ENCODE measurements around the gene EID2.

Gene EID2

DNA sequence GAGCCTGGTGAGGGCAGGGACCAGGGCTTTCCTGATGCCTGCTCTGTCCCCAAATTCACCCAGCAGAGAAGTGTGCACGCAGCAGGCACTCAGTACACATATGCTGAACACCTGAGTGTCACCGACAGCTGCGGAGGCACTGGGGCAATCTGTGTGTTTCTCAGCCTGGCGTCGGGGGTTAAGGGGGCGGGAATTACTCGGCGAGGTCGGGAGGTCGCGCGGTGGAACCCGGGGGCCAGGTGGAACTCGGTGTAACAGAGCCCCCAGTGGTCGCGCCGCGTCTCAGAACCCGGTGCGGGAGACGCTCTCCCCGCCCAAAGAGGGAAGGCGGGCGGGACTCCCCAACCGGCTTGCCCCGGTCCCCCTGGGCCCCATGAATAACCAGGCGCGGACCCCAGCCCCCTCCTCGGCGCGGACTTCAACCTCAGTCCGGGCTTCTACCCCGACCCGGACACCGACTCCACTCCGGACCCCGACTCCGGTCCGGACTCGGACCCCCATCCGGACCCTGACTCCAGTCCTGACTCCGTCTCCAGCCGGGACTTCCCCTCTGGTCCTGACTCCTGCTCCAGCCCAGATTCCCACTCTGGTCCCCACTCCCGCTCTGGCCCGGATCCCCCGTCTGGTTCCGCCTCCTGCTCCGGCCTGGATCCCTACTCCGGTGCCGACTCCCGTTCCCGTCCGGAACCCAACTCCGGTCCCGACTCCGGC is 25.0 kb downstream of the EID2 start, which contains the start of gene SELENOV:
SELENOV (plus strand) TSS at position 300 of the 711 bp plus-strand sequence; CDS start at position 374, 74 bp downstream.
- H3K27ac ChIP-seq (ENCODE audit: low read length): peak within 1 kb of the TSS; percentile 58

DNA sequence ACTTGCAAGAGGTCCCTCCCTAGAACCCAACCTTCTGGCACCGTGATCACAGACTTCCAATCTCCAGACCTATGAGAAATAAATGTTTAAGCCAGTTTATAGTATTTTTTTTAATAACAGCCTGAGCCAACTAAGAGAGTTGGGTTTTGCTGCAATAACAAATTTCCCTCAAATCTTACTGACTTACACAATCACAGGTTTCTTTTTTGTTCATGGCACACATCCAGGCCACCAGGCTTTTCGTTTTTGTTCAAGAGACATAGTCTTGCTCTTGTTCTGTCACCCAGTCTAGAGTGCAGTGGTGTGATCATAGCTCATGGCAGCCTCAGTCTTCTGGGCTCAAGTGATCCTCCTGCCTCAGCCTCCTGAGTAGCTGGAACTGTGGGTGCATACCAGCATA is 27.0 kb downstream of the EID2 start:
- Histone ChIP-seq H3K4me3 (ENCODE audit: low read length) (no peak overlapping the region), H3K27ac (ENCODE audit: low read length) (no peak overlapping the region), H3K9ac (ENCODE audit: low read depth, low read length) (no peak overlapping the region), H3K36me3 (ENCODE audit: insufficient read depth, low read depth, low read length) (no peaks in the 10 kb centered on the region), H3K27me3 (ENCODE audit: insufficient read depth, low read length) (peaks cover 63% of the 10 kb centered on the region), H3K4me1 (ENCODE audit: insufficient read depth, low read length) (no peaks in the 10 kb centered on the region), H3K9me3 (ENCODE audit: insufficient read depth, low read depth, low read length) (no peaks in the 10 kb centered on the region)

More for the DNA sequence above, 25.0 kb downstream of the EID2 start, which contains the start of gene SELENOV:
- H3K9ac ChIP-seq (ENCODE audit: low read depth, low read length): peak within 1 kb of the TSS; percentile 92
- H3K36me3 ChIP-seq (ENCODE audit: insufficient read depth, low read depth, low read length): no peaks in the 10 kb centered on the region
- no peaks in the 10 kb centered on the region for H3K9me3 ChIP-seq (ENCODE audit: insufficient read depth, low read depth, low read length)
- H3K4me3 ChIP-seq (ENCODE audit: low read length): peak within 1 kb of the TSS; percentile 98
- no peaks in the 10 kb centered on the region for H3K4me1 ChIP-seq (ENCODE audit: insufficient read depth, low read length)
- H3K27me3 ChIP-seq (ENCODE audit: insufficient read depth, low read length): peaks cover 48% of the 10 kb centered on the region

DNA sequence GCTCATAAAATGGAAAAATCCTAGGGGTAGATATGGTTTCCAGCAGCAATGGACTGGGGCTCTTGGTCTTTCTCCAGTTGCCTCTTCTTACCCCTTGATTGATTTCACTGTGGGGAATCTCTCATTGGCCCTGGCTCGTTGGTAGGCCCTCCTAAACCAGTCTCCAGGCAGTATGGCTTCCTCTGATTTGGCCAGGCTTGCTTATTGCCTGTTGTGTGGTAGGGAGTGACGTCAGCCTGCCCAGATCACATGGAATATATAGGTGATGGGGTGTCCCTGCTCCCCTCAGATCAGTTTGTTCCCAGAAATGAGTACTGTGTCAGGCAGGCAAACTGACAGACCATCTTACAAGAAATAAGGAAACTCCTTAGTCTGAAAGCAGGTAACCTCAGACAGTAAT is 30.7 kb downstream of the EID2 start:
- peaks cover 3% of the 10 kb centered on the region; the same call in 1 of the 2 replicates for H3K9me3 ChIP-seq (ENCODE audit: insufficient read depth, low read depth, low read length)
- no peak overlapping the region for H3K4me3 ChIP-seq (ENCODE audit: low read length)
- peaks cover 77% of the 10 kb centered on the region for H3K27me3 ChIP-seq (ENCODE audit: insufficient read depth, low read length)
- no peak overlapping the region for H3K27ac ChIP-seq (ENCODE audit: low read length)
- no peaks in the 10 kb centered on the region for H3K36me3 ChIP-seq (ENCODE audit: insufficient read depth, low read depth, low read length)
- no peaks in the 10 kb centered on the region; the same call in 1 of the 2 replicates for H3K4me1 ChIP-seq (ENCODE audit: insufficient read depth, low read length)
- H3K9ac ChIP-seq (ENCODE audit: low read depth, low read length): no peak overlapping the region

DNA sequence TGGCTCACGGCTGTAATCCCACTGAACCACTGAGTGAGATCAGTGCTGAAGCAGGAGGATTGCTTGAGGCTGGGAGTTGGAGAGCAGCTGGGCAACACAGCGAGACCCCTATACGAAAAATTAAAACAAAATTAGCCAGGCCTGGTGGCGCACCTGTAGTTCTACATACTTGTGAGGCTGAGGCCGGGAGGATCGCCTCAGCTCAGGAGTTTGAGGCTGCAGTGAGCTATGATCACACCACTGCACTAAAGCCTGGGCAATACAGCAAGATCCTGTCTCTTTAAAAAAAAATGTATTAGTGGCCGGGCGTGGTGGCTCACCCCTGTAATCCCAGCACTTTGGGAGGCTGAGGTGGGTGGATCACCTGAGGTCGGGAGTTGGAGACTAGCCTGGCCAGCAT is 31.3 kb downstream of the EID2 start:
- no peak overlapping the region for H3K4me3 ChIP-seq (ENCODE audit: low read length)
- H3K36me3 ChIP-seq (ENCODE audit: insufficient read depth, low read depth, low read length): no peaks in the 10 kb centered on the region
- peaks cover 77% of the 10 kb centered on the region for H3K27me3 ChIP-seq (ENCODE audit: insufficient read depth, low read length)
- no peaks in the 10 kb centered on the region; the same call in 1 of the 2 replicates for H3K4me1 ChIP-seq (ENCODE audit: insufficient read depth, low read length)
- peaks cover 3% of the 10 kb centered on the region; the same call in 1 of the 2 replicates for H3K9me3 ChIP-seq (ENCODE audit: insufficient read depth, low read depth, low read length)
- H3K27ac ChIP-seq (ENCODE audit: low read length): no peak overlapping the region
- H3K9ac ChIP-seq (ENCODE audit: low read depth, low read length): no peak overlapping the region

DNA sequence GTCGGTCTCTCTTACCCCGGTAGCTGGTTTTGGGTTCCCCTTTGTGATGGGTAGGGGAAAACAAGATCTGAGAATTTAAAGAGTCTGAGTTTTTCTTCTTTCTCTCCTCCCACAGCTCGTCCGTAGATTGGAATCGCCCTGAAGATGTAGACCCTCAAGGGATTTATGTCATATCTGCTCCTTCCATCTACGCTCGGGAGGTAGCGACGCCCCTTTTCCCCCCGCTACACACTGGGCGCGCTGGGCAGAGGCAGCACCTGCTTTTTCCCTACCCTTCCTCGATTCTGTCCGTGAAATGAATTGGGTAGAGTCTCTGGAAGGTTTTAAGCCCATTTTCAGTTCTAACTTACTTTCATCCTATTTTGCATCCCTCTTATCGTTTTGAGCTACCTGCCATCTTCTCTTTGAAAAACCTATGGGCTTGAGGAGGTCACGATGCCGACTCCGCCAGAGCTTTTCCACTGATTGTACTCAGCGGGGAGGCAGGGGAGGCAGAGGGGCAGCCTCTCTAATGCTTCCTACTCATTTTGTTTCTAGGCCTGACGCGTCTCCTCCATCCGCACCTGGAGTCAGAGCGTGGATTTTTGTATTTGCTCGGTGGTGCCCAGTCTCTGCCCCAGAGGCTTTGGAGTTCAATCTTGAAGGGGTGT is 32.1 kb downstream of the EID2 start:
- peak overlapping the region; percentile 65; the same call in 1 of the 2 replicates for H3K9ac ChIP-seq (ENCODE audit: low read depth, low read length)
- H3K27ac ChIP-seq (ENCODE audit: low read length): no peak overlapping the region
- H3K9me3 ChIP-seq (ENCODE audit: insufficient read depth, low read depth, low read length): peaks cover 3% of the 10 kb centered on the region; the same call in 1 of the 2 replicates
- H3K4me1 ChIP-seq (ENCODE audit: insufficient read depth, low read length): no peaks in the 10 kb centered on the region; the same call in 1 of the 2 replicates
- H3K36me3 ChIP-seq (ENCODE audit: insufficient read depth, low read depth, low read length): no peaks in the 10 kb centered on the region
- H3K27me3 ChIP-seq (ENCODE audit: insufficient read depth, low read length): peaks cover 77% of the 10 kb centered on the region
- peak overlapping the region; percentile 74 for H3K4me3 ChIP-seq (ENCODE audit: low read length)

DNA sequence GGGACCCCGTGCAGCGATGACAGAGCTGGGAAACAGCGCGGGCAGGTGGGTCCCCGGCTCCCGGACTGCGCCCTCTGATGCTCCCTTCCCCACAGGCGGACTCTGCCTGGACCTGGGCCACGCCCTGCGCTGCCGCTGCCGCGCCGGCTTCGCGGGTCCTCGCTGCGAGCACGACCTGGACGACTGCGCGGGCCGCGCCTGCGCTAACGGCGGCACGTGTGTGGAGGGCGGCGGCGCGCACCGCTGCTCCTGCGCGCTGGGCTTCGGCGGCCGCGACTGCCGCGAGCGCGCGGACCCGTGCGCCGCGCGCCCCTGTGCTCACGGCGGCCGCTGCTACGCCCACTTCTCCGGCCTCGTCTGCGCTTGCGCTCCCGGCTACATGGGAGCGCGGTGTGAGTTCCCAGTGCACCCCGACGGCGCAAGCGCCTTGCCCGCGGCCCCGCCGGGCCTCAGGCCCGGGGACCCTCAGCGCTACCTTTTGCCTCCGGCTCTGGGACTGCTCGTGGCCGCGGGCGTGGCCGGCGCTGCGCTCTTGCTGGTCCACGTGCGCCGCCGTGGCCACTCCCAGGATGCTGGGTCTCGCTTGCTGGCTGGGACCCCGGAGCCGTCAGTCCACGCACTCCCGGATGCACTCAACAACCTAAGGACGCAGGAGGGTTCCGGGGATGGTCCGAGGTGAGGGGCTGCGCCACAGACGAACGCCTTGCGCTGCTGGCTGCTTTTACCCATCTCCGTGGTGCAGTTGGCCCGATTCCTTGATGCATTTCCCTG is 32.8 kb downstream of the EID2 start:
- Histone ChIP-seq H3K27ac (ENCODE audit: low read length) (no peak overlapping the region), H3K9me3 (ENCODE audit: insufficient read depth, low read depth, low read length) (peaks cover 3% of the 10 kb centered on the region; the same call in 1 of the 2 replicates), H3K9ac (ENCODE audit: low read depth, low read length) (peak overlapping the region; percentile 65; the same call in 1 of the 2 replicates), H3K4me1 (ENCODE audit: insufficient read depth, low read length) (no peaks in the 10 kb centered on the region; the same call in 1 of the 2 replicates), H3K36me3 (ENCODE audit: insufficient read depth, low read depth, low read length) (no peaks in the 10 kb centered on the region), H3K4me3 (ENCODE audit: low read length) (peak overlapping the region; percentile 74), H3K27me3 (ENCODE audit: insufficient read depth, low read length) (peaks cover 77% of the 10 kb centered on the region)

DNA sequence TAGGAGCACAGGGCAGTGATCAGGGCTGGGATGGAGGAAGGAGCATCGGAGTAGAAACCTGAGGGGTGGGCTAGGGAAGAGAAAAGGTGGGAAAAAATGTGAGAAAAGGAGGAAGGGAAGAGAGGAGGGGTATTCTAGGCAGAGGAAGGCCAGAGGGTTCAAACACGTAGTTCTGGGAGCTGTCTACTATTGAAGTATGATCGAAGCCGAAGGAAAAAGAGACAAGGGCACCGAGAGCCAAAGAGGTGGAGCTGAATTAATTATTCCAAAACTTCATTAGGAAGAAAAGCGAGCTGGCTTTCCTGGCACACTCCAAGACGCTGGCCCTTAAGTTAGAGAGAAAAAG is 33.4 kb downstream of the EID2 start:
- Histone ChIP-seq H3K27ac (ENCODE audit: low read length) (no peak overlapping the region), H3K9me3 (ENCODE audit: insufficient read depth, low read depth, low read length) (peaks cover 3% of the 10 kb centered on the region; the same call in 1 of the 2 replicates), H3K9ac (ENCODE audit: low read depth, low read length) (no peak overlapping the region), H3K4me3 (ENCODE audit: low read length) (no peak overlapping the region), H3K4me1 (ENCODE audit: insufficient read depth, low read length) (no peaks in the 10 kb centered on the region; the same call in 1 of the 2 replicates), H3K27me3 (ENCODE audit: insufficient read depth, low read length) (peaks cover 82% of the 10 kb centered on the region), H3K36me3 (ENCODE audit: insufficient read depth, low read depth, low read length) (no peaks in the 10 kb centered on the region)

DNA sequence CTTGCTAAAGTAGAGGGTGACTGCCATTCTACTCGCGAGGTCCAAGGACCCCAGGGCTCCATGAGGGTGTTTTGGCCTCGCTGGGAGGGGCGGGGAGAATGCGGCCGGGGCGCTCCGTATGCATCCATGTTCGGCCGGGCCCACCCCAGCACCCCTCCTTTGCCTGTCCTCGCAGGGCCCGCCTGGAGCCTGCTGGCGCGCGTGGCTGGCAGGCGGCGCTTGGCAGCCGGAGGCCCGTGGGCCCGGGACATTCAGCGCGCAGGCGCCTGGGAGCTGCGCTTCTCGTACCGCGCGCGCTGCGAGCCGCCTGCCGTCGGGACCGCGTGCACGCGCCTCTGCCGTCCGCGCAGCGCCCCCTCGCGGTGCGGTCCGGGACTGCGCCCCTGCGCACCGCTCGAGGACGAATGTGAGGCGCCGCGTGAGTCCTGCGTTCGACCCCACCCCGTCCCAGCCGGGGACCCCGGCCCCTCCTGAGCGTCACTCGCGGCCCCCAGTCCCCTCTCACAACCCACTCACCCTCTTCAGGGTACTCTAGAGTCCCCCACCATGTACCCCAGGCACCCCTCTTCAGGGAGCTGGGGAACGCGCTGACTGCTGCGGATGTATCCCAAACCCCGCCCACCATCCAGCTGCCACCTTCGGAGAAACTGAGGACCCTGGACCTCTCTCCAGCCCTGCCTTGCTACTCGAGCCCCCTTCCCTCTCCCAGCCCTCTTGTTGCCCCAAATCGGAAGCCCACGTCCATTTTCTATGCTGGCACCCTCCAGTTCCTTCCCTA is 37.1 kb downstream of the EID2 start:
- Histone ChIP-seq H3K9me3 (ENCODE audit: insufficient read depth, low read depth, low read length) (peaks cover 3% of the 10 kb centered on the region; the same call in 1 of the 2 replicates), H3K27ac (ENCODE audit: low read length) (no peak overlapping the region), H3K4me1 (ENCODE audit: insufficient read depth, low read length) (peaks cover 6% of the 10 kb centered on the region; the same call in 1 of the 2 replicates), H3K27me3 (ENCODE audit: insufficient read depth, low read length) (peaks cover 99% of the 10 kb centered on the region), H3K4me3 (ENCODE audit: low read length) (no peak overlapping the region), H3K36me3 (ENCODE audit: insufficient read depth, low read depth, low read length) (no peaks in the 10 kb centered on the region), H3K9ac (ENCODE audit: low read depth, low read length) (no peak overlapping the region)

DNA sequence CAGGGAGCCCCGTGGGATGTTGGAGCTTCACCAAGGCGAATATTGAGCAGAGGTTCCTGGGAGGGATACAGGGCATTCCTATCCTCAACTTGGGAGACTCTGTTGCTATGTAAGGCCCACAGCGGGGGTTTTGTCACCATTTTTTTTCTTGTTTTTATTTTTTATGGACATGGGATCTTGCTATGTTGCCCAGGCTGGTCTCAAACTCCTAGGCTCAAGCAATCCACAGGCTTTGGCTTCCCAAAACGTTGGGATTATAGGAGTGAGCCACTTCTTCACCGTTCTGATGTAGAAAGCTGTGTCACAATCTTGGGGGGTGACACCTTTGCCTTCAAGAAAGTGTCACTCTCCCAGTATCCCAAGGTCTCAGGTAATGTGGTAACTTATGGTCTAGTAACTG is 38.6 kb downstream of the EID2 start:
- peaks cover 6% of the 10 kb centered on the region; the same call in 1 of the 2 replicates for H3K4me1 ChIP-seq (ENCODE audit: insufficient read depth, low read length)
- peaks cover 95% of the 10 kb centered on the region for H3K27me3 ChIP-seq (ENCODE audit: insufficient read depth, low read length)
- no peak overlapping the region for H3K9ac ChIP-seq (ENCODE audit: low read depth, low read length)
- H3K27ac ChIP-seq (ENCODE audit: low read length): no peak overlapping the region
- H3K9me3 ChIP-seq (ENCODE audit: insufficient read depth, low read depth, low read length): peaks cover under 1% of the 10 kb centered on the region; the same call in 1 of the 2 replicates
- H3K36me3 ChIP-seq (ENCODE audit: insufficient read depth, low read depth, low read length): no peaks in the 10 kb centered on the region
- no peak overlapping the region for H3K4me3 ChIP-seq (ENCODE audit: low read length)

DNA sequence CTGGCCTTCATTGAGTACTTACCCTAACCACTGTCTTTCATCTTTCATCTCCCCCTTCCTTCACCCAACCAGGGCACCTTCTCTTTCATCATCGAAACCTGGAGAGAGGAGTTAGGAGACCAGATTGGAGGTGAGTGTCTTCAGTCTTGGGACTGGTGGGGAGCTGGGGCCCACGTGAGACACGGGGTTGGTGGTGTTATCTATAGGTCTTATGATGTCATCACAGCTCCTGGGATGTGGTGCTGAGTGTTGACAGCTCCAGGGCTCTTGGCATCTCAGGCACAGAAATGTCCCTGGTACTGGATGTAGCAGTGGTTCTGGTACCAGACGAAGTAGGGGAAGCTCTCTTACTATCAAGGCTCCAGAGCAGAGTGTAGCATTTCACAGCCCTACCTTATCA is 39.4 kb downstream of the EID2 start:
- H3K9me3 ChIP-seq (ENCODE audit: insufficient read depth, low read depth, low read length): no peaks in the 10 kb centered on the region
- H3K36me3 ChIP-seq (ENCODE audit: insufficient read depth, low read depth, low read length): no peaks in the 10 kb centered on the region
- no peak overlapping the region for H3K9ac ChIP-seq (ENCODE audit: low read depth, low read length)
- peaks cover 6% of the 10 kb centered on the region; the same call in 1 of the 2 replicates for H3K4me1 ChIP-seq (ENCODE audit: insufficient read depth, low read length)
- H3K4me3 ChIP-seq (ENCODE audit: low read length): no peak overlapping the region
- H3K27me3 ChIP-seq (ENCODE audit: insufficient read depth, low read length): peaks cover 87% of the 10 kb centered on the region
- H3K27ac ChIP-seq (ENCODE audit: low read length): no peak overlapping the region

DNA sequence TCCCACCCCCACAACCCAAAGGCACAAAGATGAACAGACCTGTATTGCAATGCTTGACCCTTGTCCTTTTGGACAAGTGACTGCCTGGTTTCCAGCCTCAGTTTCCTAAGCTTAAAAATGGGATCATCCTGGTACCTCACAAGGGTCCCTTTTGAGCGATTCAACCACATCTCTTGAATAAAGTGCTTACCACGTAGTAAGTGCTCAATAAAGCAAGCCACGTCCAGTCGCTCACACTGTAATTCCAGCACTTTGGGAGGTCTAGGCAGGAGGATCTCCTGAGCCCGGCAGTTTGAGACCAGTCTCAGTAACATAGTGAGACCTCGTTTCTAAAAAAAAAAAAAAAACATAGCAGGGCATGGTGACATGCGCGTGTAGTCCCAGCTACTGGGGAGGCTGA is 40.0 kb downstream of the EID2 start:
- no peak overlapping the region for H3K9ac ChIP-seq (ENCODE audit: low read depth, low read length)
- no peak overlapping the region for H3K4me3 ChIP-seq (ENCODE audit: low read length)
- H3K27me3 ChIP-seq (ENCODE audit: insufficient read depth, low read length): peaks cover 81% of the 10 kb centered on the region
- H3K4me1 ChIP-seq (ENCODE audit: insufficient read depth, low read length): peaks cover 6% of the 10 kb centered on the region; the same call in 1 of the 2 replicates
- H3K9me3 ChIP-seq (ENCODE audit: insufficient read depth, low read depth, low read length): no peaks in the 10 kb centered on the region
- no peaks in the 10 kb centered on the region for H3K36me3 ChIP-seq (ENCODE audit: insufficient read depth, low read depth, low read length)
- H3K27ac ChIP-seq (ENCODE audit: low read length): no peak overlapping the region
